Measurements from ENCODE around the gene ENOX1. TPM values are rescaled to one million over a fixed set of nuclear protein-coding genes. Genes with fewer than 3 reads are reported as not detected.

The ENOX1 gene
- total RNA-seq, 4 donors from 2014 or later: 0.27 to 0.83 (median 0.53) TPM; not detected in 1

GRCh38 chr13:43495732-43496131 is 291.0 kb downstream of the ENOX1 start:
- no peak overlapping the region for H3K27ac ChIP-seq
- no peaks in the 10 kb centered on the region for H3K36me3 ChIP-seq
- H3K27me3 ChIP-seq: no peaks in the 10 kb centered on the region
- no peaks in the 10 kb centered on the region for H3K4me1 ChIP-seq
- no peak for DNase-seq
- no peaks in the 10 kb centered on the region for H3K9me3 ChIP-seq
- no peak overlapping the region for H3K4me3 ChIP-seq
- TF ChIP-seq CTCF (IDR thresholded peaks at IDR 0.05): no peak
- TF ChIP-seq POLR2A (IDR thresholded peaks at IDR 0.05): no peak

DNA sequence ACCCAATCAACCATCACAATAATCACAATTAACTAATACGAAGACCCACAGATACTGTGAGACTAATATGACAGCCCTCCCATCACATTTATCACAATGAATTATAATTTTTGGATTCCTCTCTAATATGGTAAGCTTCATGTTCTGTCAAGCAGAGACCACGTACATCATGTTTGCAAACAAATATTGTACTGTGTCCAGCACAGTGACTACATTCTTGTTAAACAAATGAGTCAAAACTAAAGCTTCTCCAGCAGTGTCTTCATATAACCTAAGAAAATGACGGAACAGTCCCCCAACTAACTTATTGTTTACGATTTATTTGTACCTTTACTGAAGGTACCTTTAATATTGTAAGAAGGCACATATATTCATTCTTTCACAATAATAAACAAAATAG is 292.6 kb downstream of the ENOX1 start:
- DNase-seq: no peak
- Histone ChIP-seq H3K36me3 (no peaks in the 10 kb centered on the region), H3K9me3 (no peaks in the 10 kb centered on the region), H3K27ac (no peak overlapping the region), H3K27me3 (no peaks in the 10 kb centered on the region), H3K4me3 (no peak overlapping the region), H3K4me1 (no peaks in the 10 kb centered on the region)
- TF ChIP-seq CTCF (IDR thresholded peaks at IDR 0.05) (no peak), POLR2A (IDR thresholded peaks at IDR 0.05) (no peak)

DNA sequence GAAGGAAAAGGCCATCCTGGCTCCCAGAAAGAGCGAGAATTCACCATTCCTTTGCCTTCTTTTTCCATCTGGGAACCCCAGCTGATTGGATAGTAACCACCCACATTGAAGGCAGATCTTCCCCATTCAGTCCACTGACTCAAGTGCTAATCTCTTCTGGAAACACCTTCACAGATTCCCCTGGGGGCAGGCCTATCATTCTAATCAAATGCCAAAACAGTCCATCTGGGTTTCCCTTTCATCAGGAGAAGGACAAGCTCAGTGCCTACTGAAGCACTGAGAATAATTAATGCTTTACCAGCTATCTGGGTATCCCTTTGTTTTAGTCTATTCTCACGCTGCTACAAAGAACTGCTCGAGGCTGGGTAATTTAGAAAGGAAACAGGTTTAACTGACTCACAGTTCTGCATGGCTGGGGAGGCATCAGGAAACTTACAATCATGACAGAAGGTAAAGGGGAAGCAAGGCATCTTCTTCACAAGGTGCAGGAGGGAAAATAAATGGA is 293.2 kb downstream of the ENOX1 start:
- DNase-seq: no peak
- Histone ChIP-seq H3K36me3 (no peaks in the 10 kb centered on the region), H3K4me1 (no peaks in the 10 kb centered on the region), H3K9me3 (no peaks in the 10 kb centered on the region), H3K27me3 (no peaks in the 10 kb centered on the region), H3K27ac (no peak overlapping the region), H3K4me3 (no peak overlapping the region)
- TF ChIP-seq POLR2A (IDR thresholded peaks at IDR 0.05) (no peak), CTCF (IDR thresholded peaks at IDR 0.05) (no peak)

DNA sequence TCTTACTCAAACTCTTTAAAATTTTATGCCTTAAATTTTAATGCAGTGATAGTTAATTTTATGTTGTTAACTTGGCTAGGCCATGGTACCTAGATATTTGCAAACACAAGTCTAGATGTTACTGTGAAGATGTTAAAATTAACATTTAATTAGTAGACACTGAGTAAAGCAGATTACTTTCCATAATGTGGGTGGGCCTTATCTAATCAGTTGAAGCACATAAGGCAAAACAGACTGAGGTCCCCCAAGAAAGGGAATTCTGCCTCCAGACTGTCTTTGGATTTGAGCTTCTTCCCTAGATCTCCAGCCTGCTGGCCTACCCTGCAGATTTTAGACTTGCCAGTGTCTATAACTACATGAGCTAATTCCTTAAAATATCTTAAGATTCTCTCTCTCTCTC is 294.0 kb downstream of the ENOX1 start:
- DNase-seq: no peak
- Histone ChIP-seq H3K27ac (no peak overlapping the region), H3K4me1 (no peaks in the 10 kb centered on the region), H3K36me3 (no peaks in the 10 kb centered on the region), H3K4me3 (no peak overlapping the region), H3K27me3 (no peaks in the 10 kb centered on the region), H3K9me3 (no peaks in the 10 kb centered on the region)
- no peak for TF ChIP-seq CTCF (IDR thresholded peaks at IDR 0.05)
- TF ChIP-seq POLR2A (IDR thresholded peaks at IDR 0.05): no peak

DNA sequence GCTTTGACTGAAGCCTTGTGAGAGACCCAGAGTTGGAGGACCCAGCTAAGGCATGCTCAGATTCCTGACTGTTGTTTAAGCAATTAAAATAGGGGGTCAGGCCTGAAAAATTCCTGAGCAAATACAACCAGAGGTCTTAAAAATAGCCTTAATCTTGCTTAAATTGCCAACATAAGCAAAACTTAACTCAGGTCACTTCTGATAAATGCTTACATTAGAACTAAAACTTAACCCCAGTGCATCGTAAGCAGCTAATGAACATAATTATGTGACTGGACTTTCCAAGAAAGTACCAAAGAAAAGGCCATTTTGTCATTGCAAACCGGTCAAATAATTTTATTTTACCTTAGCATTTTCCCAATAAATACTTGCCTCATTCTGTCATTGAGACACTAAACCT is 294.5 kb downstream of the ENOX1 start:
- no peaks in the 10 kb centered on the region for H3K4me1 ChIP-seq

More for the DNA sequence above, 294.5 kb downstream of the ENOX1 start:
- H3K36me3 ChIP-seq: no peaks in the 10 kb centered on the region
- no peak for DNase-seq
- no peak overlapping the region for H3K27ac ChIP-seq
- no peaks in the 10 kb centered on the region for H3K27me3 ChIP-seq
- TF ChIP-seq CTCF (IDR thresholded peaks at IDR 0.05) (no peak), POLR2A (IDR thresholded peaks at IDR 0.05) (no peak)
- no peak overlapping the region for H3K4me3 ChIP-seq
- H3K9me3 ChIP-seq: no peaks in the 10 kb centered on the region
